OCI-LY7 (cell line): ENCODE results near the gene FMN2. TPM values are rescaled to one million over a fixed set of nuclear protein-coding genes. Genes with fewer than 3 reads are reported as not detected.

Source experiments
- BruUV-seq: library from RNA; stranded (reverse); fragments of 400-500 nt; replicated peaks from 2 replicates; lab custom pipeline; 2021; lab: Mats Ljungman, UMichigan
- CTCF ChIA-PET: fragments of 300-600 bp; sonication (Branson Sonifier 250); formaldehyde crosslinking; loops from one replicate; lab custom pipeline; 2022; ENCODE audit warnings: antibody characterized with exemption; ENCODE audit not compliant: unreplicated experiment; lab: Charles Lee
- POLR2A ChIA-PET: fragments of 300-600 bp; sonication (Branson Sonifier 250); formaldehyde crosslinking; loops from one replicate; lab custom pipeline; 2022; ENCODE audit warnings: antibody characterized with exemption; lab: Charles Lee
- DNase-seq: peaks from one replicate; pipeline ENCODE4 v3.0.0-alpha.2; 2015; ENCODE audit warnings: low spot score
- H2AFZ ChIP-seq: fragments of 200-600 bp; sonication (generic), shearing (Covaris generic); 2 replicates; pipeline ENCODE4 v1.6.1; 2014; ENCODE audit warnings: mild to moderate bottlenecking, antibody characterized with exemption, low read length, moderate library complexity
- H3K27ac ChIP-seq: fragments of 200-600 bp; sonication (generic); 2 replicates; pipeline ENCODE4 v1.5.1; 2014; ENCODE audit warnings: mixed run types, low read depth, mild to moderate bottlenecking, moderate library complexity, low read length, inconsistent platforms; ENCODE audit not compliant: poor library complexity, severe bottlenecking
- H3K36me3 ChIP-seq: fragments of 200-600 bp; sonication (generic); 2 replicates; pipeline ENCODE4 v1.6.1; 2014; ENCODE audit warnings: mild to moderate bottlenecking, antibody characterized with exemption, low read length, moderate library complexity, mixed read lengths; ENCODE audit not compliant: insufficient read depth
- H3K4me1 ChIP-seq: fragments of 200-600 bp; sonication (generic); 2 replicates; pipeline ENCODE4 v1.5.1; 2014; ENCODE audit warnings: mild to moderate bottlenecking, low read length; ENCODE audit not compliant: insufficient read depth, poor library complexity, severe bottlenecking
- H3K4me2 ChIP-seq: fragments of 200-600 bp; sonication (generic); 2 replicates; pipeline ENCODE4 v1.6.1; 2014; ENCODE audit warnings: mild to moderate bottlenecking, low read length
- H3K4me3 ChIP-seq: fragments of 200-600 bp; sonication (generic); 2 replicates; pipeline ENCODE4 v1.5.1; 2014; ENCODE audit warnings: mild to moderate bottlenecking, low read depth, low read length; ENCODE audit not compliant: poor library complexity, severe bottlenecking
- H3K79me2 ChIP-seq: fragments of 200-600 bp; sonication (generic); 2 replicates; pipeline ENCODE4 v1.6.1; 2016; ENCODE audit warnings: low read depth, mild to moderate bottlenecking, low read length, moderate library complexity, mixed read lengths; ENCODE audit not compliant: insufficient read depth
- H3K9me2 ChIP-seq: fragments of 200-600 bp; sonication (generic); 2 replicates; pipeline ENCODE4 v1.6.1; 2016; ENCODE audit warnings: mild to moderate bottlenecking, low read length, mixed read lengths; ENCODE audit not compliant: insufficient read depth
- H3K9me3 ChIP-seq: fragments of 200-600 bp; sonication (generic); 2 replicates; pipeline ENCODE4 v1.6.1; 2014; ENCODE audit warnings: mild to moderate bottlenecking, mixed run types, low read length, mixed read lengths
- H4K20me1 ChIP-seq: fragments of 200-600 bp; sonication (generic); 2 replicates; pipeline ENCODE4 v1.6.1; 2014; ENCODE audit warnings: mild to moderate bottlenecking, antibody characterized with exemption, low read length, moderate library complexity, mixed read lengths; ENCODE audit not compliant: insufficient read depth
- CTCF ChIP-seq: fragments of 200-600 bp; sonication (generic); conservative IDR thresholded peaks from 2 replicates; pipeline ENCODE4 v1.5.1; 2014; ENCODE audit warnings: mild to moderate bottlenecking, antibody characterized with exemption, low read length, moderate library complexity, mixed read lengths
- EZH2phosphoT487 ChIP-seq: fragments of 200-600 bp; sonication (generic); IDR thresholded peaks from 2 replicates; pipeline ENCODE4 v1.6.1; 2018; ENCODE audit warnings: low read depth, borderline replicate concordance, mild to moderate bottlenecking, mixed run types, antibody characterized with exemption, low read length, moderate library complexity, mixed read lengths
- intact Hi-C: fragments of 100-400 bp; cut with micrococcal nuclease; formaldehyde crosslinking; loops from one replicate; pipeline ENCODE4 v1.10.0; 2022; ENCODE audit not compliant: unreplicated experiment
- total RNA-seq, 2 experiments: library from RNA; depleted of rRNA in 1 of 2; stranded (reverse); fragments of >200 nt in 1 of 2; shearing (Covaris generic) in 1 of 2; gene quantifications; 2 replicates each; pipeline ENCODE4 v1.2.3, GENCODE V29; 2014 to 2022

The FMN2 gene
- total RNA-seq, 2 experiments from 2014 or later, result not detected

GRCh38 chr1:240508201-240508600 lies 416.5 kb downstream of the FMN2 start:
- Histone ChIP-seq H3K79me2 (no peaks in the 10 kb centered on the region), H3K9me2 (no peaks in the 10 kb centered on the region), H4K20me1 (no peaks in the 10 kb centered on the region), H2AFZ (no peak overlapping the region), H3K36me3 (no peaks in the 10 kb centered on the region), H3K4me1 (no peaks in the 10 kb centered on the region), H3K27ac (no peak overlapping the region), H3K4me2 (no peak overlapping the region), H3K4me3 (no peak overlapping the region), H3K9me3 (no peaks in the 10 kb centered on the region)
- no peak for DNase-seq
- ChIA-PET POLR2A (interaction anchor here (0.7 kb wide), 1 partner anchor 21 kb away, joined by 9 read pairs; no protein-coding TSS in a partner anchor), CTCF (interaction anchor here (0.5 kb wide), 1 partner anchor 820 kb away, joined by 3 read pairs; no protein-coding TSS in a partner anchor)
- intact Hi-C loops, result no loop called here
- BruUV-seq, result no TSS peak
- no peak for TF ChIP-seq CTCF
- no peak for TF ChIP-seq EZH2phosphoT487

GRCh38 chr1:240508950-240509349 lies 417.3 kb downstream of the FMN2 start:
- Histone ChIP-seq H3K36me3 (no peaks in the 10 kb centered on the region), H3K27ac (no peak overlapping the region), H4K20me1 (no peaks in the 10 kb centered on the region), H3K4me1 (no peaks in the 10 kb centered on the region), H3K79me2 (no peaks in the 10 kb centered on the region), H3K9me3 (no peaks in the 10 kb centered on the region), H3K4me3 (no peak overlapping the region), H2AFZ (no peak overlapping the region), H3K9me2 (no peaks in the 10 kb centered on the region), H3K4me2 (no peak overlapping the region)
- CTCF ChIA-PET, result interaction anchor here (0.5 kb wide), 1 partner anchor 819 kb away, joined by 3 read pairs; no protein-coding TSS in a partner anchor
- intact Hi-C loops, result no loop called here
- DNase-seq, result no peak
- TF ChIP-seq CTCF (no peak), EZH2phosphoT487 (no peak)
- POLR2A ChIA-PET, result interaction anchor here (0.7 kb wide), 1 partner anchor 763 kb away, joined by 4 read pairs; no protein-coding TSS in a partner anchor
- BruUV-seq, result no TSS peak

- POLR2A ChIA-PET, result no interaction called here
- H3K36me3 ChIP-seq, result no peaks in the 10 kb centered on the region
- no peaks in the 10 kb centered on the region for H3K9me3 ChIP-seq
- DNase-seq, result no peak
- no TSS peak for BruUV-seq
- intact Hi-C loops, result no loop called here
- no peak overlapping the region for H3K4me3 ChIP-seq
- no peaks in the 10 kb centered on the region for H3K4me1 ChIP-seq
- no peaks in the 10 kb centered on the region for H3K9me2 ChIP-seq
- no peaks in the 10 kb centered on the region for H3K79me2 ChIP-seq
- no peak overlapping the region for H2AFZ ChIP-seq
- H3K27ac ChIP-seq, result no peak overlapping the region
- no peak overlapping the region for H3K4me2 ChIP-seq
- no peaks in the 10 kb centered on the region for H4K20me1 ChIP-seq
- no peak for TF ChIP-seq EZH2phosphoT487
- no peak for TF ChIP-seq CTCF
- CTCF ChIA-PET, result no interaction called here
Measured at GRCh38 chr1:240511789-240512188, 420.1 kb downstream of the FMN2 start.
